Panc1 (cell line): ENCODE data around the gene FAM186B.
"Not testable (repeated sequence)": the region's sequence is repeated elsewhere in the genome, so short reads cannot be mapped to it uniquely, and the experiment has no call there.

Source experiments
- POLR2AphosphoS5 ChIP-seq: IDR thresholded peaks from 2 replicates; pipeline ENCODE4 v1.6.1; 2012; ENCODE audit warnings: mild to moderate bottlenecking, low read depth, low read length, moderate library complexity
- SIN3A ChIP-seq: IDR thresholded peaks from 2 replicates; pipeline ENCODE4 v1.6.1; 2012; ENCODE audit warnings: low read depth, mild to moderate bottlenecking, low read length, moderate library complexity, borderline replicate concordance; ENCODE audit not compliant: insufficient read depth
- TF ChIP-seq, protein P1 (sequence below): fragments of 450-650 bp; IDR thresholded peaks from 2 replicates; pipeline ENCODE4 v1.5.1; 2017; ENCODE audit warnings: mild to moderate bottlenecking
- TF ChIP-seq, protein P2 (sequence below), 2 experiments: IDR thresholded peaks; 2 replicates each; pipeline ENCODE4 v1.6.1; 2011 to 2012; ENCODE audit warnings: low read depth in 2 of 2, control low read depth in 1 of 2, low read length in 1 of 2, mild to moderate bottlenecking in 1 of 2, moderate library complexity in 1 of 2; ENCODE audit not compliant: insufficient read depth in 1 of 2

DNA sequence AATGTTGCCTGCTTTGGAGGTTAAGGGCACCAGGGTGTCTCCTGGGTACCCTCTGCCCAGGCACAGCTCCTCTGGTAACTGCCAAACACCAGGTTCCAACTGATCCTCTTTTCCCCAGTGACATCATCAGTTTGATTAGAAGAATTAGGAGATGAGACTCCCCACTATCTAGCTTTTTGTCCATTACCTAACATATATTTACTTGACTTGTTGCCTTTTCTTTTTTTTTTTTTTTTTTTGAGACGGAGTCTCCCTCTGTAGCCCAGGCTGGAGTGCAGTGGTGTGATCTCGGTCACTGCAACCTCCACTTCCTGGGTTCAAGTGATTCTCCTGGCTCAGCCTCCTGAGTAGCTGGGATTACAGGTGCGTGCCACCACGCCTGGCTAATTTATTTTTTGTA, at the start of gene FAM186B:
- TF ChIP-seq POLR2AphosphoS5, SIN3A: not testable (repeated sequence)
- TF ChIP-seq, protein P1, sequence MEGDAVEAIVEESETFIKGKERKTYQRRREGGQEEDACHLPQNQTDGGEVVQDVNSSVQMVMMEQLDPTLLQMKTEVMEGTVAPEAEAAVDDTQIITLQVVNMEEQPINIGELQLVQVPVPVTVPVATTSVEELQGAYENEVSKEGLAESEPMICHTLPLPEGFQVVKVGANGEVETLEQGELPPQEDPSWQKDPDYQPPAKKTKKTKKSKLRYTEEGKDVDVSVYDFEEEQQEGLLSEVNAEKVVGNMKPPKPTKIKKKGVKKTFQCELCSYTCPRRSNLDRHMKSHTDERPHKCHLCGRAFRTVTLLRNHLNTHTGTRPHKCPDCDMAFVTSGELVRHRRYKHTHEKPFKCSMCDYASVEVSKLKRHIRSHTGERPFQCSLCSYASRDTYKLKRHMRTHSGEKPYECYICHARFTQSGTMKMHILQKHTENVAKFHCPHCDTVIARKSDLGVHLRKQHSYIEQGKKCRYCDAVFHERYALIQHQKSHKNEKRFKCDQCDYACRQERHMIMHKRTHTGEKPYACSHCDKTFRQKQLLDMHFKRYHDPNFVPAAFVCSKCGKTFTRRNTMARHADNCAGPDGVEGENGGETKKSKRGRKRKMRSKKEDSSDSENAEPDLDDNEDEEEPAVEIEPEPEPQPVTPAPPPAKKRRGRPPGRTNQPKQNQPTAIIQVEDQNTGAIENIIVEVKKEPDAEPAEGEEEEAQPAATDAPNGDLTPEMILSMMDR, result not testable (repeated sequence)
- TF ChIP-seq, protein P2, sequence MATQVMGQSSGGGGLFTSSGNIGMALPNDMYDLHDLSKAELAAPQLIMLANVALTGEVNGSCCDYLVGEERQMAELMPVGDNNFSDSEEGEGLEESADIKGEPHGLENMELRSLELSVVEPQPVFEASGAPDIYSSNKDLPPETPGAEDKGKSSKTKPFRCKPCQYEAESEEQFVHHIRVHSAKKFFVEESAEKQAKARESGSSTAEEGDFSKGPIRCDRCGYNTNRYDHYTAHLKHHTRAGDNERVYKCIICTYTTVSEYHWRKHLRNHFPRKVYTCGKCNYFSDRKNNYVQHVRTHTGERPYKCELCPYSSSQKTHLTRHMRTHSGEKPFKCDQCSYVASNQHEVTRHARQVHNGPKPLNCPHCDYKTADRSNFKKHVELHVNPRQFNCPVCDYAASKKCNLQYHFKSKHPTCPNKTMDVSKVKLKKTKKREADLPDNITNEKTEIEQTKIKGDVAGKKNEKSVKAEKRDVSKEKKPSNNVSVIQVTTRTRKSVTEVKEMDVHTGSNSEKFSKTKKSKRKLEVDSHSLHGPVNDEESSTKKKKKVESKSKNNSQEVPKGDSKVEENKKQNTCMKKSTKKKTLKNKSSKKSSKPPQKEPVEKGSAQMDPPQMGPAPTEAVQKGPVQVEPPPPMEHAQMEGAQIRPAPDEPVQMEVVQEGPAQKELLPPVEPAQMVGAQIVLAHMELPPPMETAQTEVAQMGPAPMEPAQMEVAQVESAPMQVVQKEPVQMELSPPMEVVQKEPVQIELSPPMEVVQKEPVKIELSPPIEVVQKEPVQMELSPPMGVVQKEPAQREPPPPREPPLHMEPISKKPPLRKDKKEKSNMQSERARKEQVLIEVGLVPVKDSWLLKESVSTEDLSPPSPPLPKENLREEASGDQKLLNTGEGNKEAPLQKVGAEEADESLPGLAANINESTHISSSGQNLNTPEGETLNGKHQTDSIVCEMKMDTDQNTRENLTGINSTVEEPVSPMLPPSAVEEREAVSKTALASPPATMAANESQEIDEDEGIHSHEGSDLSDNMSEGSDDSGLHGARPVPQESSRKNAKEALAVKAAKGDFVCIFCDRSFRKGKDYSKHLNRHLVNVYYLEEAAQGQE (IDR thresholded peaks at IDR 0.05; ENCODE audit: insufficient read depth in 1 of 2, low read depth in 2 of 2, low read length in 1 of 2), result not testable (repeated sequence)
